NCI-H1417 treated with DMSO at 0.1 percent for 48 hours (cell line): ENCODE results near the gene TMEM204.

Experiments used
- DNase-seq: peaks from one replicate; lab custom pipeline; 2025; lab: John Stamatoyannopoulos, UW

The TMEM204 gene

GRCh38 chr16:1499756-1500464, 33.6 kb upstream of the TMEM204 start:
- no peak for DNase-seq

DNA sequence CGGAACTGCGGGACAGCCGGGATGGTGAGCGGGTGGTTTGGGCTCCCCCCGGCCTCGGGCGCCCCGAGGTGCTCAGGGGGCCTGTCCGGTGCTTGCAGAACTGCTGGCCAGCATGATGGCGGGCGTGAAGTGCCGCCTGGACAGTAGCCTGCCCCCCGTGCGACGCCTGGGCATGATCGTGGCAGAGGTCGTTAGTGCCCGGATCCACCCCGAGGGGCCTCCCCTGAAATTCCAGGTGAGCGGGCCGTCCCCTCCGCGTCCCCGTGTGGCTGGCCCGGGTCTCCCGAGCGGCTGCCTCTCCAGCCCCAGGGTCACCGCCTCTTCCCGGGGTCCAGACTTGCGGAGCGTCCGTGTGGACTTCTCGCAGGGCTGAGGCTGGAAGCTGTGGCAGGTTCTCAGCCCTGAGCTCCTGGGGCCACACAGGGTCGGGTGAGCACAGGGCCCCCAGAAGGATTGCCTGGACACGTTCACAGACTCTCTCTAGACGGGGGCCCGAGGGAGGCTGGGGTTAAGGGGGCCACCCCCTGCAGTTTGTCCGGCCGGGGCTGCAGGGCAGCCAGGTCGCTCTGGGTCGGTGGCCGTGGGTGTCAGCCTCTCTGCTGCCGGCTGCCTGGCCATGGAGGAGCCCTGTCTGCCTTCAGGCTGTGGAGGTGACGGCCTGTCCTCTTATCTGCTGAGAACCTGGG, 32.9 kb upstream of the TMEM204 start:
- DNase-seq = no peak

DNA sequence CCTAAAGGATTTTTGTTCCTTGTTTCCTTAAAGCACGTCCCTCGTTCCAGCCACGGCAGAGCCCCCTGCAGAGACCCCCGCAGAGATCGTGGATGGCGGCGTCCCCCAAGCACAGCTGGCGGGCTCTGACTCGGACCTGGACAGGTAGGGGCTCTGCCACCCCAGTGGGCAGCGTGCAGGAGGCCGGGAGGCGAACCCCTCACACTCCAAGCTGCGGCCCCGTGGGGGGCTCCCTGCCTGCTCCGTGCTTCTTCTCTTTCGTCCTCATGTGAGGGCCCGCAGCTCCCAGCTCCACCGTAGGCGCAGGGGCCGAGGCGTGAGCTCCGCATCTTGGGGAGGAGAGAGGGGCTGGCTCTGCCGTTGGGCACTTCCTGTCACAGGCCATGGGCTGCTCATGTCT, 31.8 kb upstream of the TMEM204 start:
- DNase-seq = no peak

- no peak for DNase-seq
Observed at GRCh38 chr16:1502092-1503004, 31.1 kb upstream of the TMEM204 start.

GRCh38 chr16:1503110-1503955, 30.1 kb upstream of the TMEM204 start:
- DNase-seq = no peak

- no peak for DNase-seq
Observed at GRCh38 chr16:1505073-1505844, 28.2 kb upstream of the TMEM204 start.

GRCh38 chr16:1505912-1506311, 27.6 kb upstream of the TMEM204 start:
- no peak for DNase-seq

- no peak for DNase-seq
Observed at GRCh38 chr16:1506494-1507213, 26.8 kb upstream of the TMEM204 start.

GRCh38 chr16:1508494-1509187, 24.8 kb upstream of the TMEM204 start:
- DNase-seq = no peak

GRCh38 chr16:1509307-1510221, 23.9 kb upstream of the TMEM204 start:
- DNase-seq = no peak

- no peak for DNase-seq
Observed at GRCh38 chr16:1510272-1510671, 23.2 kb upstream of the TMEM204 start.

DNA sequence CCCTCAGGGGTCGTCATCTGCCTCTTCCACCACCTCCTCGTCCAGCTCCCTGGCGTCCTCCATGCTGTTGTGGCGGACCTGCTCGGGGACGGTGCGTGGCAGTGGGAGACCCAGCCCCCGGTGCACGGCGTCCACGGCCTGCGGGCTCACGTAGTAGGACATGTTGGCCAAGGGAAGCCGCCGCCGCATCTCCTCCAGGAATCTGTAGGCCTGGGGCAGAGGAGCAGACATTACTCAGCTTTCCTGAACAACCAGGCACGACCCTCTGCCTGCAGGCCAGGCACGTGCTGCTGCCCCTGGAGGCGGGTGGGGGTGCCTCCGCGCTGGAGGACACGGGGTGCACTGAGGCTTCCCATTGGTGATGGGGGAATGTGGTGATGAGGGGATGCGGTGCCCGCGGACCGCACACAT, 22.5 kb upstream of the TMEM204 start:
- no peak for DNase-seq

DNA sequence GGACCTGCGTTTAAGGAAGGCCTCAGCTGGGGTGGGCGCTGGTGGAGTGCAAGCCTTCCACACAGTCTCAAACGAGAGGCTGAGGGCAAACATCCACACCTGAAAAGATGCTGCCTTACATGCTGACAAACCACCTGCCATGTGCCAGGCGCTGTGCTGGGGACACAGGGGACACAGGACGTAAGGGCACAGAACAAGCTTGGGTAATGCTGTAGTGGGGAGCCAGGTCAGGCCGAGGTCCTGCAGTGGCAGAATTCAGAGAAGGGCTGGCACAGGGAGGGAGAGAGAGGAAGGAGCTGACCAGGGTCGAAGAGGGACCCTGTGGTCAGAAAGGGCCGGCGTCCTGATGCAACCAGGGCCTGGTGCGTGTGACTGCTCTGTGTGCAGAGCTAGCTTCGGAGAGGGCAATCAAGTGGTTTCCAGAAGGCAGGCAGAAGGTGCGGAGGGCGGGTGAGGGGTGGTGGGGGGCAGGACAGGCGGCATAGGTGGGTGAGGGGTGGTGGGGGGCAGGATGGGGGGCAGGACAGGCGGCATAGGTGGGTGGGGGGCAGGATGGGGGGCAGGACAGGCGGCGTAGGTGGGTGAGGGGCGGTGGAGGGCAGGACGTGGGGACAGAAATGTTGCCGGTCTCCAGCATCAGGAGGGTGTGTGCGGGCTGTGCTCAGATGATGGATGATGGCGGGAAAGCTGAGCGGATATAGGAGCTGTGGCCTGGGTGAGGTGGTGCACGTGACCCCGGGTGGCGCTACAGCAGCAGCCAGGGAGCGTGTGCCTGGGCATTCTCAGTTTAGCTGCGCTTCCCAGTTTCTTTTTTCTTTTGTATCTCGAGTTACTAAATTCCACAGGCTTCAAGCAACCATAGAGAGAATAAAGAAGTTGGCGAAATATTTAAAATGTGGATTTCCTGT, 21.6 kb upstream of the TMEM204 start:
- no peak for DNase-seq

GRCh38 chr16:1512774-1513173, 20.7 kb upstream of the TMEM204 start:
- no peak for DNase-seq

DNA sequence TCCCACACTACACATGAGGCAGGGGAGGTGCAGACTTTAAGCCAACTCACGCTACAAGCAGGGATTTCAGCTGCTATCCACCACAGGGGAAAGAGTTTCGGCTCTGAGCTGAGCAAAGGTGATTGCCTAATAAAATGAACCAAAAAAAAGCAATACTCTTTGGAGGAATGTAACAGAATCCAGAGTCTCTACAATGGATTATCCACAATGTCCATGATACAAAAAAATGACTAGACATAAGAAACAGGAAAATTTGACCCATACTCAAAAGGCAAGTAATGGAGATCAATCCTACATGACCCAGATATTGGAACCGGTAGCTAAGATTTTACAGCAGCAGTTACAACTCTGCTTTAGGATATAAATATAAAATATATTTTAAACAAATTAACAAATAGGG, 19.0 kb upstream of the TMEM204 start:
- DNase-seq = no peak

DNA sequence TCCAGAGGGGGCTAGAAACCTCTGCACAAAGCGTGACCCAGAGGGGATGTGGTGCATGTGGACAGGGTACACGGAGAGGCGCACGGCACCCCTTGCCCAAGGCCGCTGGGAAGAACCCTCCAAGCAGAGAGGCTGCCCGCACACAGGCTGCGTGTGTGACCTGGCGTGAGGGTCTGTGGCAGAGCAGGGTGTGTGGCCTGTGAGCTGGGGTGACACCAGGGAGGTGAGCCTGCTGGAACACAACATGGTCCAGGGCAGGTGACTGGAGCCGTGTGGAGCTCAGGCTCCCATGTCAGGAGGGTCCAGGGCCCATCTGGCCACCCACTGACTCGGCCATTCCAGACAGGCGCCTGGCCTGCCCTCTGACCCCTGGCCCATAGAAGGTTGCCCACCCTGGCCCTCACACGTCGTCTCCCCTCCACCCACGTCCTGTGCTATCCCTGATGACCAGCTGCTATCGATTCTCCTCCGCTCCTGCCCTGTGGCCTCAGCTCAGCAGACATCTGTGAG, 14.8 kb upstream of the TMEM204 start:
- DNase-seq = no peak

- no peak for DNase-seq
Observed at GRCh38 chr16:1519831-1520230, 13.6 kb upstream of the TMEM204 start.
